Astrocyte of the hippocampus (primary cell): ENCODE measurements around the gene CMSS1.

Experiments
- DNase-seq: peaks from one replicate; pipeline ENCODE4 v3.0.0; 2011; ENCODE audit warnings: low read depth, low spot score

Gene CMSS1

GRCh38 chr3:99817437-99818240, at the start of gene CMSS1:
Gene CMSS1, plus strand, starts transcription at chr3:99817862.
- DNase-seq: peak; percentile 97

GRCh38 chr3:99768126-99768525, 49.5 kb upstream of the CMSS1 start:
- no peak for DNase-seq

DNA sequence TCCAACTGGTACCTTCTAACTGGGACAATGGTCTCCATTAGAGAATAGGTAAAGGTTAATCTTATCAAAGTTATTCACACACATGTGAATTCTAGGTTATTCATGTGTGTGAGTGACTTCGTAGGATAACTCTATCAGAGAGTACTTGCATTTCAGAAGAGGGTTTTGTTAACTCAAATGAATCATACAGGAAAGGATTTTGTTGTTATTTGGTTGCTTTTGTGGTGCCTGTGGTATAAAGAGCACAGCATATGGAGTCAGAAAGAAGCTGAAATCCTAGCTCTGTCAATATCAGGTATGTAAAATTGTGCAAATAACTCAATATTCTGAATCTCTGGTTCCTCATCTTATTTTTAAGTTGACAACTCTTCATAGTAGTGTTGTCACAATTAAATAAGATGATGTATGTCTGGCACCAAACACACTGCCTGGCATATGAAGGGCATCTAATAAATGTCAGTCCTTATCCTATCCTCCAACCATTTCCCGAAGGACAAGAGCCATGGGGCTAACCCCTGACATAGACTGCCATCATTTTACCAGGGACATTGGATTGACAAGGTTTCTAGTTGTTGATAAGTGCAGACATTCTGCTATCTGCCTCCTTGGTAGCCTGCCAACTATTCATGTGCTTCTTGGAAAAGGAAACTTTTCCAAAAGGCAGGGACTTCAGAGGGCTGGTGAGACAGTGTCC, 48.7 kb upstream of the CMSS1 start:
- no peak for DNase-seq

DNA sequence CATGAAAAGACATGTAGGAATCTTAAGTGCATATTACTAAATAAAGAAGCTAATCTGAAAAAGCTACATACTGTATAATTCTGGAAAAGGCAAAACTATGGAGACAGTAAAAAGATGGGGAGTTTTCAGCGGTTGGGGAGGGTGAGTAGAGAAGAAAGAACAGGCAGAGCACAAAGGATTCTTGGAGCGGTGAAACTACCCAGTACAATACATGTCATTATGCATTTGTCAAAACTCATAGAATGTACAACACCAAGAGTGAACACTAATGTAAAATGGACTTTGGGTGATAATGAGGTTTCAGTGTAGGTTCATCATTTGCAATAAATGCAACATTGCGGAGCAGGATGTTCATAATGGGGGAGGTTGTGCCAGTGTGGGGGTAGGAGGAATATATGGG, 45.5 kb upstream of the CMSS1 start:
- no peak for DNase-seq

DNA sequence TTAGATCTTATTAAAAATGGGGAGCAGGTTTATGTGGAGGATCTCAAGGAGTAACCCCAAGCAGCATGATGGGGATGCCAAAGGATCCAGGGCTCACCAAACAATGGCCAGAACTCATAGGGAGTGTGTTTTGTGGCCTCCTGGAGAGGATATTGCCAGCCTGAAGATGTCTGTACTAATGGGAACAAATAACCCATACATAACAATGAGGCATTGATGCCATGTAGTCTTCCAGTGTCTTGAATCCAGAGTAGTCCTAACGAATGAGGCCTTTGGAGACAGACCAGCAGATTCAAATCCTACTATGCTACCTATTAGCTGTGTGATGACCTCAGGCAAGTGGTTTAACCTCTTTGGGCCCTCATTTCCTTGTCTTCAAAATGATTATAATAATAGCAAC, 45.0 kb upstream of the CMSS1 start:
- DNase-seq: no peak

- peak; percentile 69 for DNase-seq
These were observed 43.2 kb upstream of the CMSS1 start for GRCh38 chr3:99774467-99774866.

DNA sequence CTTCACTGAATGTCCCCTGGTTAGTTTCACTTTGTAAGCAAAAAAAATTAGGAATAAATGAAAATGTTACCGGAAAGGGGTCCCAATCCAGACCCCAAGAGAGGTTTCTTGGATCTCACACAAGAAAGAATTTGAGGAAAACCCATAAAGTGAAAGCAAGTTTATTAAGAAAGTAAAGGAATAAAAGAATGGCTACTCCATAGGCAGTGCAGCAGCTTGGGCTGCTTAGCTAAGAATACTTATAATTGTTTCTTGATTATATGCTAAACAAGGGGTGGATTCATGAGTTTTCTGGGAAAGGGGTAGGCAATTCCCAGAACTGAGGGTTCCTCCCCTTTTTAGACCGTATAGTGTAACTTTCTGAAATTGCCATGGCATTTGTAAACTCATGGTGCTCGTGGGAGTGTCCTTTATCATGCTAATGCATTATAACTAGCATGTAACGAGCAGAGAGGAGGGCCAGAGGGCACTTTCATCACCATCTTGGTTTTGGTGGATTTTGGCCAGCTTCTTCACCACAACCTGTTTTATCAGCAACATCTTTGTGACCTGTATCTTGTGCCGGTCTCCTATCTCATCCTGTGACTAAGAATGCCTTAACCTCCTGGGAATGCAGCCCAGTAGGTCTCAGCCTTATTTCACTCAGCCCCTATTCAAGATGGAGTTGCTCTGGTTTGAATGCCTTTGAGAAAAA, 41.0 kb upstream of the CMSS1 start:
- peak; percentile 62 for DNase-seq

DNA sequence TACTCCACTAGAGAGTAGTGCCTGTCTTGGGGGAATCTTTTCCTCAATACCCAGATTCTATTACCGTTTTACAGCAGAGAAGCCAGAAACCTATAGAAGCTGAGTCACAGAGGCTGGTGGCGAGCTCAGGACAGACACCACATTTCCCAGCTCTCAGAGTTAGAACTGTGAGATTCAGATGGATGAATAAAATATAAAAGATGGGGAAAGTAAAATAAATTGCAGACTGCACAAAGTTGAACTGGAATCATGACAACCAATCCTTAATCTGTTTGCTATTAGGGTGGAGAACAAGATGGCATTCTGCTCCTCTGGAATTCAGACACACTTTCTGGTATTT, 40.5 kb upstream of the CMSS1 start:
- DNase-seq: no peak

DNA sequence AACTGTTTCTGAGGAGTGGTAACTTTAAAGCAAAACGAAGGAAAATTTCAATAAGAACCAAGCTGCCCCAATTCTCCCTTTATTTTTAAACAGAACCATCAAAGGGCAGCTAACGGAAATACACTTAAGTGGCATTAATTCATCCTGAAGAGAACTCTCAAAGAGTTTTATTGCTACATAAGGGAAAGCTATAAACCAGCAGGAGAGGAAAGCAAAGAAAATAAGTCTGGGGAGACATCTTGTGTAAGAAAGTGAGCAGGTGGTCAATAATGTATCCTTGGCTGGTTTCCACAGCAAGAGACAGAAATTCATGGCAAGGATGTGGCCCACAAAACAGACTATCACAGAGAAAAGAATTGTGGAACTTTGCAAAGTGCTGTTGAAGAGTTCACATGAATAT, 40.0 kb upstream of the CMSS1 start:
- DNase-seq: no peak

- peak; percentile 74 for DNase-seq
These were observed 36.9 kb upstream of the CMSS1 start for GRCh38 chr3:99780749-99781148.

- peak; percentile 46 for DNase-seq
These were observed 35.9 kb upstream of the CMSS1 start for GRCh38 chr3:99781761-99782160.

DNA sequence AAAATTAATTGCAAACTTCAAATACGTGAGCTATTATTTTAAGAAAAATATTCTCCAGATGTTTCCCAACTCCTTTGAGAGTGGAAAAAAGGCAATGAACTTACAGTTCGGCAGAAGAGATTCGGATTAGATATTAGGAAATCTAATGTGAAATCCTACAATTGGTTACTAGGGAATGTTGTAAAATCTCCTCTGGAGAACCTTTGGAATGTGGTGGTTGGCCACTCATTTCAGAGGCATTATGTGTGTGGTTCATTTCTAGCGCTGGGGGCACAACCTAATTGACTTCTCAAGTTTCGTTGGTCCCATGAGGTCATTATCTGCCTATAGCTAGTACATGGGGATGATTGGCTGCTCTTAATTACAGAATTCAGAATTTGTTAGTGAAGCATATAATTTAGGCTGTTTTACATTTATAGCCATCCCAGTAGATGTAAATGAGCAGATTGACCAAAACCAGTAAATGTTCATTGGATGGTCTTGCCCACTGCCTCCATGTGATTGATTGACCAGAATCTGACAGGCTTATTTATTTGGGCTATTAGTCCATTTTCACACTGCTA, 34.6 kb upstream of the CMSS1 start:
- DNase-seq: peak; percentile 93

- DNase-seq: peak; percentile 83
These were observed 28.5 kb upstream of the CMSS1 start for GRCh38 chr3:99789011-99789721.

GRCh38 chr3:99794485-99794884, 23.2 kb upstream of the CMSS1 start:
- DNase-seq: no peak

GRCh38 chr3:99795573-99795972, 22.1 kb upstream of the CMSS1 start:
- no peak for DNase-seq

- DNase-seq: no peak
These were observed 18.2 kb upstream of the CMSS1 start for GRCh38 chr3:99799422-99799821.

GRCh38 chr3:99803297-99803696, 14.4 kb upstream of the CMSS1 start:
- no peak for DNase-seq

- no peak for DNase-seq
These were observed 12.5 kb upstream of the CMSS1 start for GRCh38 chr3:99805160-99805559.

DNA sequence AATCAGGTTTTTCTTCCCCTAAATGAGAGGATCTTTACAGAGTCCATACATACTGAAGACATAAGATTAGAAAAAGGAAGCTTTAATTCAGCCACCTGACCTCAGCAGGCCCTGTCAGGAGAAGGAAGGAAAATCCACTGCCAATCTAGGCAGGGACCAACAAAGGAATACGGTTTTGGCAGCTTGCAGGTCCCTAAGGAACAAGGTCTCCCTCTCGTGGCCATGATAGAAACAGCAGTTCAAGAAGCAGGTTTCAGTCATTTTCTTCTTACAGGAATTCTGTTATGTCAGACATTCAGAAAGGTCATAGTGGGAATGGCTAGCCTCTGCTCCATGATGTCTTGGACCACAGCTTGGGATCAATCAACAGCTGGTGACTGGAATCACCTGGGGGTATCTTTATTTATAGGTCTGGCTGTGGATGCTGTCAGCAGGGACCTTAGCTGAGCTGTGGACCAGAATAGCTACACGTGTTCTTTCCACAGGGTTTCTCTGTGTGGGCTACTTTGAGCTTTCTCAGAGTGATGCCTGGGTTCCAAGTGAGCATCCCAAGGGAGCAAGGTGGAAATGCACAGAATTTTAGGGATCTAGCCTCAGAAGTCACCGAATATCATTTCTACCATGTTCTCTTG, 9.4 kb upstream of the CMSS1 start:
- DNase-seq: peak; percentile 88

DNA sequence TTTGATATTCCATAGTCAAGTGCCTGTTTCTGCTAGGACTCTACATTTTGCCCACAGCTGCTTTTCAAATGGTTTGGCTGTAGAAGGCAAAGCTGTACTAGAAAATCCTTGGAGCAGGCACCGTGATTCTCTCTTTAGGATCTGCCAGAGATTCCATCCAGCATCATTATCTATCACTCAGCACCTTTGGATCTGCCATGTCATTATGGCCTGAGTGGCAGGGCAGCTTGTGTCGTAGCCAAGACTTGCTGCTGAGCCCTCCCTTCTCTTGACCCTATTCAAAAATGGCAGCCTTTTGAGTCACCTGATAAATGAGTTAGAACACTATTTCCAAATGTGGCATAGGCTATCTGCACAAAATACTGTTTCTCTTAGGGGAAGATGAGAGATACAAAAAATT, 8.1 kb upstream of the CMSS1 start:
- no peak for DNase-seq

DNA sequence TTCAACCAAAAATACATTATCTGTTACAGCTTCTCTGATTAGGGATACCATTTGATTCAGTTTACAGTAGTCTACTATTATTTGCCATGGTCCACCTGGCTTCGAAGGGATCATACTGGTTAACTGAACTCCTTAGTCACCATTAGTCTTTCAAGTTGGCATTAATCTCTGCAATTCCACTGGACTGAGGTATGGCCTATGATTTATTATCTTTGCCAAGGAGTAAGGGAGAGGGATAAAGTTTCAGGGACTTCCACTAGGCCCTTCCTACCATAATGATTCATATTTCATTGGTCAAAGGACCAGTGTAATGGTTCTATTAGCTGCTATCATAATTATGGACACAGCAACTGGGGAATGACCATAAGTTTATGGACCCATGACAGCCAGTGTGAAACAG, 7.3 kb upstream of the CMSS1 start:
- no peak for DNase-seq
